D721Med (cell line): ENCODE measurements around the gene FAM120A.
"Not testable (repeated sequence)": the region's sequence is repeated elsewhere in the genome, so short reads cannot be mapped to it uniquely, and the experiment has no call there.

Source experiments
- DNase-seq: peaks from one replicate; pipeline ENCODE4 v3.0.0; 2011; ENCODE audit warnings: low spot score; ENCODE audit not compliant: insufficient read length
- FAIRE-seq: peaks from 2 replicates; lab custom pipeline; 2011; peaks lifted over from hg19 to GRCh38; lab: Jason Lieb, UNC
- CTCF ChIP-seq: IDR thresholded peaks from 2 replicates; pipeline ENCODE4 v1.5.1; 2012; ENCODE audit warnings: mild to moderate bottlenecking, control low read depth; ENCODE audit not compliant: insufficient read depth; ENCODE audit errors: missing control alignments

The FAM120A gene

GRCh38 chr9:93436218-93436617 lies 15.3 kb upstream of the FAM120A start:
- FAIRE-seq: no peak
- no peak for DNase-seq
- TF ChIP-seq CTCF: no peak

GRCh38 chr9:93436655-93437407 lies 14.7 kb upstream of the FAM120A start:
- no peak for FAIRE-seq
- DNase-seq: no peak
- TF ChIP-seq CTCF: no peak

- no peak for FAIRE-seq
- no peak for TF ChIP-seq CTCF
- DNase-seq: no peak
These were observed 13.5 kb upstream of the FAM120A start for GRCh38 chr9:93437996-93438395.

- FAIRE-seq: not testable (repeated sequence)
These were observed 12.2 kb upstream of the FAM120A start for GRCh38 chr9:93439301-93439700.

GRCh38 chr9:93440896-93441580 lies 10.4 kb upstream of the FAM120A start:
- TF ChIP-seq CTCF: no peak
- FAIRE-seq: no peak

More at GRCh38 chr9:93439301-93439700, 12.2 kb upstream of the FAM120A start:
- DNase-seq: not testable (repeated sequence)

GRCh38 chr9:93446073-93446472 lies 5.4 kb upstream of the FAM120A start:
- DNase-seq: no peak
- no peak for TF ChIP-seq CTCF
- FAIRE-seq: no peak

More at GRCh38 chr9:93440896-93441580, 10.4 kb upstream of the FAM120A start:
- DNase-seq: no peak

- FAIRE-seq: no peak
- DNase-seq: no peak
- TF ChIP-seq CTCF: no peak
These were observed 3.8 kb upstream of the FAM120A start for GRCh38 chr9:93447655-93448054.
